ENCODE data around the gene SLC8A1.

SLC8A1 gene

DNA sequence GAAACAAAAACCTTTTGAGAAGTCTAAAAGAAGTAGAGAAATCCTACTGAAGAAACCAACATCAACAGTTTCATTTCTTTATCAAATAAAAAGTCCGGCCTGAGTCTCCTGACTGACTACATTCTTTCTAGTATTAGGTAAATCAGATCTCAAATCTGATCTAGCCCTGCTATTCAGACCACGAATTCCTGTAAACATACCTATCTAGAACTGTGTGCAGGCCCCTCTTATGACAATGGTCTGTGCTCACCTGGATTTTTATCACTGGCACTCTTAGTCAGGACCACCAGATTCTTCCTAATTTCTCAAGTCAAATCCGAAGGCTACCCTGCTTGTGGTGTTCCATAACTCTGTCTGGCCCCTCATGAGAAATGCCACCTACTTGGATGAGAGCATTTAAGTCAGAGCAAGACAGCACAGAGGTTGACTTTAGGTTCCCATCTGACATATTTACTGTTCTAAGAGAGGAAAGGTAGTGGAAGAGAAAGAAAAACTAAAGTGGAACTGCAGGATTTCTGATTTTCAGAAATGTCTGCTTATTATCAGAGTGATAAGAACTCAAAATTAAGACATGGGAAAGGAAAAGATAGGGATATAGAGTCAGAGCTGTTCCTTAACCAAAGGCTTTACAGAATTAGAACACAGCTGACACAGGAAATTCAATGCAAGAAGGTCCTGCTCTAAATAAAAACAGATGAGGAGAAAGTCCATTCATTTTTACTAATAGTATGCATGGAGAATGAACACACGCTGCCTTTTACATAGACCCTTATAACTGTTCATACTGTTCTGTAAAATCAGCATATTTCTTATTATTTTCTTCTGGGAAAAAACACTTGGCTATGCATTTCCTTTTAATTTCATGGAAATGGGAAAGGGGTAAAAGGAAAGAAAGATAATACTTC is 56.5 kb downstream of the SLC8A1 start:
- TF ChIP-seq, protein P1, sequence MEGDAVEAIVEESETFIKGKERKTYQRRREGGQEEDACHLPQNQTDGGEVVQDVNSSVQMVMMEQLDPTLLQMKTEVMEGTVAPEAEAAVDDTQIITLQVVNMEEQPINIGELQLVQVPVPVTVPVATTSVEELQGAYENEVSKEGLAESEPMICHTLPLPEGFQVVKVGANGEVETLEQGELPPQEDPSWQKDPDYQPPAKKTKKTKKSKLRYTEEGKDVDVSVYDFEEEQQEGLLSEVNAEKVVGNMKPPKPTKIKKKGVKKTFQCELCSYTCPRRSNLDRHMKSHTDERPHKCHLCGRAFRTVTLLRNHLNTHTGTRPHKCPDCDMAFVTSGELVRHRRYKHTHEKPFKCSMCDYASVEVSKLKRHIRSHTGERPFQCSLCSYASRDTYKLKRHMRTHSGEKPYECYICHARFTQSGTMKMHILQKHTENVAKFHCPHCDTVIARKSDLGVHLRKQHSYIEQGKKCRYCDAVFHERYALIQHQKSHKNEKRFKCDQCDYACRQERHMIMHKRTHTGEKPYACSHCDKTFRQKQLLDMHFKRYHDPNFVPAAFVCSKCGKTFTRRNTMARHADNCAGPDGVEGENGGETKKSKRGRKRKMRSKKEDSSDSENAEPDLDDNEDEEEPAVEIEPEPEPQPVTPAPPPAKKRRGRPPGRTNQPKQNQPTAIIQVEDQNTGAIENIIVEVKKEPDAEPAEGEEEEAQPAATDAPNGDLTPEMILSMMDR (IDR thresholded peaks at IDR 0.05), result no peak
- DNase-seq (ENCODE audit: low spot score), result no peak
- H3K27ac ChIP-seq, result peak overlapping the region in 1 of 2 donors; percentile 35
- H3K4me3 ChIP-seq, result no peak overlapping the region

DNA sequence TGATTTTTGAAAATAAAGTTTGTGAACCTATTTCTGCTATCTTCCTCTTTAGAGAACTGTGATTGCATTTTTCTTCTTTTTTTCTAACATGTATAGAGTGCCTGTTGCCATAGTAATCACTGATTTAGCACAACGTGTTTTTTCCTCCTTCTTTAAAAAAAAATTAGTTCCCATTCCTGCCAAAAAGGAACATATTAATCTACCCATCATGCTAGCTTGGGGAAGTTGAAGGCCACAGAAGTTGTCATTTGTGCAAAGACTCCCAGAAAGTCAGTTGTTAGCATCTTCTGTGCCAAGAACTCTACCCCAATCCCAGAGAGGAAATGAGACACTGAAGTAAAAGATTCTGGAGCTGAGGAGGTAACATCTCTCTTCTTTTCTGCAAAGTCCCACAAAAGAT is 57.3 kb downstream of the SLC8A1 start:
- TF ChIP-seq, protein P1 (IDR thresholded peaks at IDR 0.05), result no peak
- Histone ChIP-seq H3K27ac (no peak overlapping the region), H3K4me3 (no peak overlapping the region)
- DNase-seq (ENCODE audit: low spot score), result no peak

DNA sequence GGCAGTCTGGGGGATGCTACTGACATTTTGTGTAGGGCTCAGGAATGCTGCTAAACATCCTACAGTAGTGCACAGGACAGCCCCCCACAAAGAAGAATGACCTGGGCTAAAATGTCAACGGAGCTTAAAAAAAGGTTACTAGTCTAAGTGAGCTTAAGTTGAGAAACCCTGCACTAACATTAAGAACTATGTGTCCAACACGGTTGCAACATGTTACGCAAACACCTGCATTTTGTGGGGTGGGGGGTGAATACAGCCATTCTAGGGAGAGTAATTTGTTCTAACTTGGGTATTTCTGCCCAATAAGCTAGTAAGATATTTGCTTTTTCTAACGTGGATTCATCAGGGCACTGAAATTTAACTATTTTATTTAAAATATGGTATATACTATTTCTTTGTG is 57.9 kb downstream of the SLC8A1 start:
- Histone ChIP-seq H3K4me3 (no peak overlapping the region), H3K27ac (peak overlapping the region in 1 of 2 donors; percentile 20)
- DNase-seq (ENCODE audit: low spot score), result no peak
- TF ChIP-seq, protein P1 (IDR thresholded peaks at IDR 0.05), result no peak

DNA sequence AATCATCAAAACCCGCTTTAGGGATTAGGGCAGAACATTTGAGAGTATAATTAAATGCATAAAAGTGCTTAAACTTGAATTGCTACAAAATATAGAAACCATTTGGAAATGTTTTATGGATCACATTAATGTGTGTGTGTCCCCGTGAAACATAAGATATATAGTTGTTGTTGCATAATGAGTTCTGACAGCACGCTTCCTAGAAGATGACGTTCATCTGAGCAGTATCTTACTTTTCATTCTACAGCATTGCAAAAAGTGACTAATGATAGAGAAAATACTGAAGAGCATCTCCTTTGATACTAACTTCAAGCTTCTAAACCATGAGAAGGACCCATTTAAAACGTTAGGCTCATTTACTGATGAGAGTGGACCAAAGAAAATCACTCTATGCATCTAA is 63.7 kb downstream of the SLC8A1 start:
- TF ChIP-seq, protein P1 (IDR thresholded peaks at IDR 0.05), result no peak
- Histone ChIP-seq H3K27ac (no peak overlapping the region), H3K4me3 (no peak overlapping the region)
- no peak for DNase-seq (ENCODE audit: low spot score)

DNA sequence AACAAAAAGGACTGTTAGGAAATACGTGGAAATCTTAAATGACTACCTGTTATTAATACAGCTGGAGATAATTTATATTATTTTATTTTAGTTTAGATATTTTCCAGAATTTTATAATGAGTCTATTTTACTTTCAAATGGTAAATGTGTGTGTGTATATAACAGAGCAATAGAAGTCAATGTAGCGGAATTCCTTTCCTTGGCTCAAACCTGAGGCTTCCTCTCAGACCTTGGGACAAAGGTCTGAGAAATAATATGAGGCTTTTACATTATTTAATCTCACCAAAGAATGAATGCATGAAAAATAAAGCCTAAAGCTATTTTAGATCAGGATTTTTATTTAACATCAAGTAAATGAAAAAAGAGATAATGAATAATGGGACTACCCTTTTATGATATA is 65.7 kb downstream of the SLC8A1 start:
- Histone ChIP-seq H3K27ac (no peak overlapping the region), H3K4me3 (no peak overlapping the region)
- DNase-seq (ENCODE audit: low spot score), result no peak
- TF ChIP-seq, protein P1 (IDR thresholded peaks at IDR 0.05), result no peak

DNA sequence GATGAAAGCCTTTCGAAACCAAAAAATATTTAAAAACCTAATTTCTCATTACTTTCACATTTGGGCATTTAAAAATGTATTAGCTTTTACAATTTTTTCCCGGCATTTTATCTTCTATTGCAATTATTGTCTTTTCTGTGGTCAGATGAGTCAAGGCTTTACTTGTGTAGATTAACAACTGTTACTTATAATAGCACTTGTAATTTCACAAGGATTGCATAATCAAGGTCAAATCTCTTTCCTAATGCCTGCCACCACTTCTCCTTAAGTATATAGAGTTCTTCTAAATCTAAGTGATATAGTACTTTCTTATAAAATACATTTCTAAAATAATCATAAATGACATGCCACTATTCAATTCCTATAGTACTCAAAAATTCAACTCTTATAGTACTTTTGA is 67.2 kb downstream of the SLC8A1 start:
- DNase-seq (ENCODE audit: low spot score), result no peak
- no peak overlapping the region for H3K27ac ChIP-seq
- TF ChIP-seq, protein P1 (IDR thresholded peaks at IDR 0.05), result no peak
- no peak overlapping the region for H3K4me3 ChIP-seq

DNA sequence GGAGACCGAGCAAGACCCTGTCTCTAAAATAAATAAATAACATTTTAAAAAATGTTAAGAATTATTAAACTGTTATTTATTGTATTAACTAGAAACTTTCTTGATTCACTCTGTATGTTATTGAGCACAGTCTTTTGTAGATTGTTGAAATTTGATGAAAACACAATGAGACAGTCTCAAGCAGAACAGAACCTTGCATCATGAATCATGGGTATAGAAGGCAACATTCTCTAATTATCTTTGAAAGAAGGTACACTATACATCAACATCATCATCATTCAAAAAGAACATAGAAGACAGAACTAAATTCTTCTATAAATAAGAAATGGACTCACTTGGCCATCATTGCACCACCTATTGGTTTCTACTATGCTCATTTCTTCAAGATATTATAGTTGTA is 67.7 kb downstream of the SLC8A1 start:
- Histone ChIP-seq H3K27ac (no peak overlapping the region), H3K4me3 (no peak overlapping the region)
- TF ChIP-seq, protein P1 (IDR thresholded peaks at IDR 0.05), result no peak
- DNase-seq (ENCODE audit: low spot score), result no peak

All from coronary artery (tissue), 2 donors.